Measurements from ENCODE around the gene HMOX1.

- TF ChIP-seq CTCF (IDR thresholded peaks at IDR 0.05; ENCODE audit: extremely low read depth in 1 of 2, insufficient read depth in 1 of 2, low read depth in 1 of 2, low read length in 2 of 2), result no peak
- TF ChIP-seq POLR2A (IDR thresholded peaks at IDR 0.05; ENCODE audit: low read depth, low read length), result no peak
- no peak for TF ChIP-seq MAX (IDR thresholded peaks at IDR 0.05; ENCODE audit: insufficient read depth, insufficient read length)
- no peak for TF ChIP-seq JUN (IDR thresholded peaks at IDR 0.05; ENCODE audit: borderline replicate concordance, insufficient read depth, insufficient read length, low read depth)
- no peak for TF ChIP-seq EZH2 (IDR thresholded peaks at IDR 0.05; ENCODE audit: borderline replicate concordance, low read depth, low read length, severe bottlenecking)
- no peak for TF ChIP-seq POLR2AphosphoS5 (IDR thresholded peaks at IDR 0.05; ENCODE audit: insufficient read depth, low read depth, low read length)
- no peak for TF ChIP-seq MYC (IDR thresholded peaks at IDR 0.05; ENCODE audit: low read depth, low read length)
- no peak for TF ChIP-seq GATA2 (IDR thresholded peaks at IDR 0.05; ENCODE audit: insufficient read depth, insufficient read length, low read depth, low read length)
- no peak for TF ChIP-seq FOS (IDR thresholded peaks at IDR 0.05; ENCODE audit: borderline replicate concordance, insufficient read depth, low read length)
These were observed 29.8 kb downstream of the HMOX1 start for GRCh38 chr22:35410663-35411034.

Measured in endothelial cell of umbilical vein (primary cell).